ENCODE data around the gene ELMOD1. TPM values are rescaled to one million over a fixed set of nuclear protein-coding genes. Genes with fewer than 3 reads are reported as not detected.
A peak's percentile ranks its signal among the peaks of the same experiment; 100 is the strongest.

The ELMOD1 gene
- total and polyA plus RNA-seq, 2 donors (not counting 1 experiment from before 2014, with no cell fraction given): not detected

DNA sequence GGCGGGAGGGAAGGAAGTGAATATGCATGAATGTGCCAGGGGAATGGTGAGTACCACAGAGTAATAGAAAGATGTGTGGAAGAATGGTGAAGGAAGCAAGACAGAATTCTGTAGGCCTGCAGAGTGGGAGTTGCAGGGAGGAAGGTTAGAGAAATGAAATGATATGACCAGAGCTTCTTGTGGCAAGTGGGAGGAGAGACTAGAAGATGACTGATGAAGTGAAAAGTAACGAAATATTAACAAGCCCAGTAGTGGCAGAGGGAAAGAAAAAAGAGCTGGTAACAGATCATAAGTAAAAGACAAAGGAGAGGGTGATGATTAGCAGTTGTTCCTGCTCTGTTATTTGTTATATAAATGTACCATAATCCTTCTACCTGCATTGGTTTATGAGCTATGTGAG is 24.4 kb upstream of the ELMOD1 start:
- H3K27ac Mint-ChIP-seq: peak overlapping the region; percentile 96
- intact Hi-C loops (cut with micrococcal nuclease): loop anchor here (5.0 to 10.0 kb wide), 3 partner anchors 358 to 1544 kb away; partner anchors contain the start of genes CUL5, MSANTD4 and RAB39A
- POLR2A ChIA-PET: interaction anchor here (1.6 kb wide), 1 partner anchor 109 kb away, joined by 5 read pairs; the partner anchor contains the start of gene CWF19L2
- Histone ChIP-seq H3K79me2 (ENCODE audit: control insufficient read depth, insufficient read depth, low read length) (peaks cover 7% of the 10 kb centered on the region), H3K27me3 (replicated peaks in 1 of 4; ENCODE audit: control extremely low read depth in 1 of 4, control insufficient read depth in 3 of 4, insufficient read depth in 4 of 4, low read length in 3 of 4) (no peaks in the 10 kb centered on the region), H3K4me1 (ENCODE audit: control insufficient read depth in 2 of 2, insufficient read depth in 2 of 2, low read length in 2 of 2) (peaks cover 37% of the 10 kb centered on the region in 2 donors), H3K4me3 (ENCODE audit: control extremely low read depth in 1 of 5, extremely low read depth in 1 of 5, insufficient read depth in 1 of 5, low read depth in 2 of 5, low read length in 4 of 5) (peak overlapping the region in 1 of 5 experiments; percentile 94), H3K27ac (ENCODE audit: low read length in 2 of 2) (no peak overlapping the region), H3K4me2 (replicated peaks; ENCODE audit: low read depth, low read length, poor library complexity, severe bottlenecking) (peak overlapping the region; percentile 83), H3K9me3 (ENCODE audit: control extremely low read depth in 1 of 3, control insufficient read depth in 2 of 3, insufficient read depth in 1 of 3, low read length in 2 of 3) (no peaks in the 10 kb centered on the region), H4K20me1 (ENCODE audit: control insufficient read depth, insufficient read depth, low read length, poor library complexity, severe bottlenecking) (no peaks in the 10 kb centered on the region), H3K9ac (ENCODE audit: low read length) (no peak overlapping the region), H2AFZ (ENCODE audit: insufficient read depth, low read depth, low read length, poor library complexity, severe bottlenecking) (peak overlapping the region; percentile 93), H3K36me3 (replicated peaks in 1 of 2; ENCODE audit: control extremely low read depth in 1 of 2, control insufficient read depth in 1 of 2, extremely low read depth in 1 of 2, insufficient read depth in 2 of 2, low read length in 1 of 2) (no peaks in the 10 kb centered on the region)
- H3K4me3 Mint-ChIP-seq: peak overlapping the region; percentile 97
- peaks cover 46% of the 10 kb centered on the region for H3K4me1 Mint-ChIP-seq
- no peaks in the 10 kb centered on the region for H3K27me3 Mint-ChIP-seq
- WGBS (ENCODE audit: insufficient coverage): 75% methylated on average over 1 of the region's 2 CpGs
- DNase-seq (no peak), ATAC-seq (ENCODE audit: low read depth) (no peak)
- TF ChIP-seq, protein P1, sequence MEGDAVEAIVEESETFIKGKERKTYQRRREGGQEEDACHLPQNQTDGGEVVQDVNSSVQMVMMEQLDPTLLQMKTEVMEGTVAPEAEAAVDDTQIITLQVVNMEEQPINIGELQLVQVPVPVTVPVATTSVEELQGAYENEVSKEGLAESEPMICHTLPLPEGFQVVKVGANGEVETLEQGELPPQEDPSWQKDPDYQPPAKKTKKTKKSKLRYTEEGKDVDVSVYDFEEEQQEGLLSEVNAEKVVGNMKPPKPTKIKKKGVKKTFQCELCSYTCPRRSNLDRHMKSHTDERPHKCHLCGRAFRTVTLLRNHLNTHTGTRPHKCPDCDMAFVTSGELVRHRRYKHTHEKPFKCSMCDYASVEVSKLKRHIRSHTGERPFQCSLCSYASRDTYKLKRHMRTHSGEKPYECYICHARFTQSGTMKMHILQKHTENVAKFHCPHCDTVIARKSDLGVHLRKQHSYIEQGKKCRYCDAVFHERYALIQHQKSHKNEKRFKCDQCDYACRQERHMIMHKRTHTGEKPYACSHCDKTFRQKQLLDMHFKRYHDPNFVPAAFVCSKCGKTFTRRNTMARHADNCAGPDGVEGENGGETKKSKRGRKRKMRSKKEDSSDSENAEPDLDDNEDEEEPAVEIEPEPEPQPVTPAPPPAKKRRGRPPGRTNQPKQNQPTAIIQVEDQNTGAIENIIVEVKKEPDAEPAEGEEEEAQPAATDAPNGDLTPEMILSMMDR (IDR thresholded peaks at IDR 0.05): no peak
- TF ChIP-seq EZH2 (IDR thresholded peaks at IDR 0.05; ENCODE audit: borderline replicate concordance, insufficient read depth, low read depth, low read length, poor library complexity, severe bottlenecking): no peak
- no peaks in the 10 kb centered on the region for H3K9me3 Mint-ChIP-seq (ENCODE audit: insufficient read depth)
- CTCF ChIA-PET: interaction anchor here (0.7 to 4.4 kb wide), 8 partner anchors 8 to 332 kb away, joined by 3 to 71 read pairs (median 3); no protein-coding TSS in a partner anchor

- peaks cover 46% of the 10 kb centered on the region for H3K4me1 Mint-ChIP-seq
- no peaks in the 10 kb centered on the region for H3K9me3 ChIP-seq (ENCODE audit: control extremely low read depth in 1 of 3, control insufficient read depth in 2 of 3, insufficient read depth in 1 of 3, low read length in 2 of 3)
- peak overlapping the region; percentile 40 for H3K9ac ChIP-seq (ENCODE audit: low read length)
- no peaks in the 10 kb centered on the region for H3K27me3 Mint-ChIP-seq
- intact Hi-C loops (cut with micrococcal nuclease): loop anchor here (5.0 to 10.0 kb wide), 3 partner anchors 357 to 1546 kb away; partner anchors contain the start of genes CUL5, MSANTD4 and RAB39A
- peak overlapping the region in 1 of 5 experiments; percentile 19 for H3K4me3 ChIP-seq (ENCODE audit: control extremely low read depth in 1 of 5, extremely low read depth in 1 of 5, insufficient read depth in 1 of 5, low read depth in 2 of 5, low read length in 4 of 5)
- H2AFZ ChIP-seq (ENCODE audit: insufficient read depth, low read depth, low read length, poor library complexity, severe bottlenecking): peak overlapping the region; percentile 17
- H3K4me2 ChIP-seq (replicated peaks; ENCODE audit: low read depth, low read length, poor library complexity, severe bottlenecking): peak overlapping the region; percentile 61
- peaks cover 2% of the 10 kb centered on the region for H3K79me2 ChIP-seq (ENCODE audit: control insufficient read depth, insufficient read depth, low read length)
- H3K27ac Mint-ChIP-seq: peak overlapping the region; percentile 34
- POLR2A ChIA-PET: interaction anchor here (0.6 kb wide), 1 partner anchor 110 kb away, joined by 3 read pairs; no protein-coding TSS in a partner anchor
- H3K4me3 Mint-ChIP-seq: peak overlapping the region; percentile 69
- ATAC-seq (ENCODE audit: low read depth) (no peak), DNase-seq (peak; percentile 50)
- TF ChIP-seq, protein P1 (IDR thresholded peaks at IDR 0.05): no peak
- TF ChIP-seq EZH2 (IDR thresholded peaks at IDR 0.05; ENCODE audit: borderline replicate concordance, insufficient read depth, low read depth, low read length, poor library complexity, severe bottlenecking): no peak
- H3K27me3 ChIP-seq (replicated peaks in 1 of 4; ENCODE audit: control extremely low read depth in 1 of 4, control insufficient read depth in 3 of 4, insufficient read depth in 4 of 4, low read length in 3 of 4): no peaks in the 10 kb centered on the region
- WGBS (ENCODE audit: insufficient coverage): 68% methylated on average over 2 of the region's 5 CpGs
- CTCF ChIA-PET: interaction anchor here (1.1 to 3.1 kb wide), 5 partner anchors 9 to 121 kb away, joined by 3 to 21 read pairs (median 4); no protein-coding TSS in a partner anchor
- peak overlapping the region in 1 of 2 donors; percentile 5 for H3K27ac ChIP-seq (ENCODE audit: low read length in 2 of 2)
- no peaks in the 10 kb centered on the region for H3K36me3 ChIP-seq (replicated peaks in 1 of 2; ENCODE audit: control extremely low read depth in 1 of 2, control insufficient read depth in 1 of 2, extremely low read depth in 1 of 2, insufficient read depth in 2 of 2, low read length in 1 of 2)
- peaks cover 37% of the 10 kb centered on the region in 2 donors for H3K4me1 ChIP-seq (ENCODE audit: control insufficient read depth in 2 of 2, insufficient read depth in 2 of 2, low read length in 2 of 2)
- H4K20me1 ChIP-seq (ENCODE audit: control insufficient read depth, insufficient read depth, low read length, poor library complexity, severe bottlenecking): no peaks in the 10 kb centered on the region
- H3K9me3 Mint-ChIP-seq (ENCODE audit: insufficient read depth): no peaks in the 10 kb centered on the region
Observed at GRCh38 chr11:107567739-107568335, 23.1 kb upstream of the ELMOD1 start.
